GM12878 (cell line): ENCODE data around the gene REEP5.

Source experiments
- CTCF ChIP-seq, 3 experiments: IDR thresholded peaks in 2 of 3; conservative IDR thresholded peaks in 1 of 3; 2 replicates each; pipeline ENCODE4 v1.5.1; 2011; ENCODE audit warnings: low read depth in 3 of 3, low read length in 3 of 3, mild to moderate bottlenecking in 3 of 3, control low read depth in 2 of 3, moderate library complexity in 2 of 3, inconsistent platforms in 1 of 3, mixed read lengths in 1 of 3; ENCODE audit not compliant: control insufficient read depth in 2 of 3, insufficient read depth in 1 of 3; ENCODE audit errors: extremely low read depth in 1 of 3
- EP300 ChIP-seq, 2 experiments: fragments of 150-350 bp in 1 of 2; IDR thresholded peaks; 2 replicates each; pipeline ENCODE4 v1.6.1; 2011 to 2012; ENCODE audit warnings: low read depth in 2 of 2, low read length in 2 of 2, borderline replicate concordance in 1 of 2, improper control_type of control experiment in 1 of 2, inconsistent platforms in 1 of 2; ENCODE audit not compliant: control insufficient read depth in 1 of 2
- EZH2 ChIP-seq: IDR thresholded peaks from 2 replicates; pipeline ENCODE4 v1.6.1; 2012; ENCODE audit warnings: low read depth, mild to moderate bottlenecking, control low read depth, inconsistent platforms, low read length, borderline replicate concordance; ENCODE audit not compliant: control insufficient read depth
- PKNOX1 ChIP-seq: fragments of 450-650 bp; IDR thresholded peaks from 2 replicates; pipeline ENCODE4 v1.6.1; 2016; ENCODE audit warnings: mild to moderate bottlenecking
- POLR2AphosphoS2 ChIP-seq: IDR thresholded peaks from 2 replicates; pipeline ENCODE4 v1.6.1; 2011; ENCODE audit warnings: low read depth, mild to moderate bottlenecking, low read length, improper control_type of control experiment, moderate library complexity
- YBX1 ChIP-seq: fragments of 450-650 bp; IDR thresholded peaks from 2 replicates; pipeline ENCODE4 v1.6.1; 2016; ENCODE audit warnings: antibody characterized with exemption
- ZBTB33 ChIP-seq: fragments of 450-650 bp; IDR thresholded peaks from 2 replicates; pipeline ENCODE4 v1.6.1; 2017; ENCODE audit warnings: mild to moderate bottlenecking
- ZBTB40 ChIP-seq: fragments of 450-650 bp; IDR thresholded peaks from 2 replicates; pipeline ENCODE4 v1.6.1; 2016; ENCODE audit warnings: mild to moderate bottlenecking, moderate library complexity, borderline replicate concordance

- no peak for TF ChIP-seq EP300 (IDR thresholded peaks at IDR 0.05; ENCODE audit: borderline replicate concordance in 1 of 2, control insufficient read depth in 1 of 2, low read depth in 2 of 2, low read length in 2 of 2)
- no peak for TF ChIP-seq CTCF (IDR thresholded peaks at IDR 0.05 in 2 of 3, conservative IDR thresholded peaks at IDR 0.05 in 1 of 3; ENCODE audit: control insufficient read depth in 2 of 3, extremely low read depth in 1 of 3, insufficient read depth in 1 of 3, low read depth in 3 of 3, low read length in 3 of 3)
- TF ChIP-seq PKNOX1 = no peak
- no peak for TF ChIP-seq YBX1
- no peak for TF ChIP-seq POLR2AphosphoS2
- TF ChIP-seq EZH2 = no peak
- TF ChIP-seq ZBTB33 = no peak
- no peak for TF ChIP-seq ZBTB40
Measured at GRCh38 chr5:112965733-112966306, 43.8 kb upstream of the REEP5 start.
